ENCODE results near the gene PGBD5. TPM values are rescaled to one million over a fixed set of nuclear protein-coding genes. Genes with fewer than 3 reads are reported as not detected.

PGBD5 gene
- total RNA-seq, 1 donor from 2014 or later, result 2.0 TPM

DNA sequence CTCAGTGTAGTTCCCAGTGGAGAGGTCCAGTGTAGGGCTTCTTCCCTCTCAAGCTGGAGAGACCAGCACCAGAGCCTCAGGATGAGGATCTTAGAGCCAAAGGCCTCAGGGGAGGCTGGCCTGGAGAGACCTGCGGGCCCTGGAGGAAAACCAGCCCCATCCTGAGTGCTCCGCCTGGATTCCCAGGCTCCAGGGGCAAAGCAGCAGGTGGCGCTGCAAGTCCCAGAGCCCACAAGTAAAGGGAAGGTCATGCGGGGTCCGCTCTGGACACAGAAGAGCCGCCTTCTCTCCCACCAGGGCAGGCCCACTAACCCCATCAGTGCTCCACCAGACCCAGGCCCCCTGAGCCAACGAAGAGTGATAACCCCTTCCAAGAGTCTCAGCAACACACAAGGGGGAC, 22.7 kb downstream of the PGBD5 start:
- peaks cover 3% of the 10 kb centered on the region for H3K27me3 Mint-ChIP-seq (ENCODE audit: unreplicated experiment)
- no peak overlapping the region for H3K4me3 Mint-ChIP-seq (ENCODE audit: unreplicated experiment)
- peaks cover 7% of the 10 kb centered on the region for H3K4me1 Mint-ChIP-seq (ENCODE audit: unreplicated experiment)
- no peak overlapping the region for H3K27ac Mint-ChIP-seq (ENCODE audit: unreplicated experiment)
- no peaks in the 10 kb centered on the region for H3K9me3 Mint-ChIP-seq (ENCODE audit: unreplicated experiment)
- no peak for DNase-seq (ENCODE audit: low spot score)
- no peaks in the 10 kb centered on the region for H3K36me3 Mint-ChIP-seq (ENCODE audit: low read depth, unreplicated experiment)
- TF ChIP-seq CTCF (IDR thresholded peaks at IDR 0.05; ENCODE audit: unreplicated experiment), result no peak

DNA sequence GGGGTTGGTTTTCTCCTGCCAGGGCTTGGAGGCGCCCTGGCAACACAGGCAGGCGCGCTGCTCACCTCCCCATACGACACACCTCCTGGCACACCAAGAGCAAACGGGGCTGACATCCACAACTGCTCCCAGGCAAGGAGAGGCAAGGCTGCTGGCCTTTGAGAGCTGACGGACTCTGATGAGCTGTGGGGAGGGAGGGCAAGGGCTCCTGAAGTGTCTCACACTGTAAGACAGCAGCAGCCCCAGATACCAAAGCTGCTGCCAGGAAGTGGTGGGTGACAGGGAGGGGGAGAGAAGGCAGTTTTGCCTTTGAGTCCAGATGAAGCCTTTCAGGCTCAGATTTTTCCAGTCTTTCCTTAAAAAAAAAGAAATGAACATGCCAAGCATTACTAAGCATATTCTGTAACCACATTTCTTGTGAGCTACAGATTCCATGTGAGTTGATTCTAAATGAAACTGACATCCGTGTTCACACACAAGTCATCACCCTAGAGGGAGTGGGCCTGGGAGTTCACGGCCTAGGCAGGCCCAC, 24.3 kb downstream of the PGBD5 start:
- Mint-ChIP-seq H3K27me3 (ENCODE audit: unreplicated experiment) (peaks cover 3% of the 10 kb centered on the region), H3K4me3 (ENCODE audit: unreplicated experiment) (no peak overlapping the region), H3K4me1 (ENCODE audit: unreplicated experiment) (peaks cover 7% of the 10 kb centered on the region), H3K9me3 (ENCODE audit: unreplicated experiment) (no peaks in the 10 kb centered on the region), H3K36me3 (ENCODE audit: low read depth, unreplicated experiment) (no peaks in the 10 kb centered on the region), H3K27ac (ENCODE audit: unreplicated experiment) (no peak overlapping the region)
- no peak for DNase-seq (ENCODE audit: low spot score)
- TF ChIP-seq CTCF (IDR thresholded peaks at IDR 0.05; ENCODE audit: unreplicated experiment), result no peak

DNA sequence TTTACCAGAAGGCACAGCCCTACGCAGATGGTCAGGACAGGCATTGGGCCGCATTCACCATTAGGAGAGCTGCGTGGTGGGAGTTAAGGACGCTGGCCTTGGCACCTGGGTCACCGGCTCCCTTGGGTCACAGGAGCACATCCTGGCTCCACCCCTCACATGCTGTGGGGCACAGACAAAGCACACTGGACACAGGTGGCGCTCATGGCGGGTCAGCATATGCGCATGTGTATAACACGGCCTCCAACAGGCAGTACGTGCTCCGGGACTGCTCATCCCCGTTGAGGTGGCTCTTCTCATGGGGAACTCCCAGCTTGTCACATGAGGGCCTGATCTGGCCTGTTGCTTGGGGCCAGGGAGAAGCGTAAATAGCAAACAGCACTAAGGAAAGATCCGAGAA, 25.0 kb downstream of the PGBD5 start:
- peaks cover 7% of the 10 kb centered on the region for H3K4me1 Mint-ChIP-seq (ENCODE audit: unreplicated experiment)
- TF ChIP-seq CTCF (IDR thresholded peaks at IDR 0.05; ENCODE audit: unreplicated experiment), result no peak
- no peak for DNase-seq (ENCODE audit: low spot score)

DNA sequence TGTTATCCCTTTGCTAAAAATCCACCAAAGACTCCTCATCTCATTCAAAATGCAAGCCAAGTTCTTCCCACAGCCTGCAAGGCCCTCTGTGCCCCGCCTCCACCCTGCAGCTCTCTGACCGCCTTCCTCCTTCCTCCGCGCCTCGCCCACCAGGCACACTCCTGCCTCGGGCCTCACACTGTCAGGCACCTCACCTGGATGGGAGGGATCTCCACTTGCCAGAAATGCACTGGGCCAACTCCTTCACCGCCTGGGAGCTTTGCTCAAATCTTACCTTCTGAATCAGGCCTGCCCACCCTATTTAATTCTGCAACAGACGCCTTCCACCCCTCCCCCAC, 26.2 kb downstream of the PGBD5 start:
- no peak for TF ChIP-seq CTCF (IDR thresholded peaks at IDR 0.05; ENCODE audit: unreplicated experiment)

More for the DNA sequence above, 25.0 kb downstream of the PGBD5 start:
- Mint-ChIP-seq H3K27ac (ENCODE audit: unreplicated experiment) (no peak overlapping the region), H3K4me3 (ENCODE audit: unreplicated experiment) (no peak overlapping the region), H3K27me3 (ENCODE audit: unreplicated experiment) (peaks cover 3% of the 10 kb centered on the region), H3K36me3 (ENCODE audit: low read depth, unreplicated experiment) (no peaks in the 10 kb centered on the region), H3K9me3 (ENCODE audit: unreplicated experiment) (no peaks in the 10 kb centered on the region)

DNA sequence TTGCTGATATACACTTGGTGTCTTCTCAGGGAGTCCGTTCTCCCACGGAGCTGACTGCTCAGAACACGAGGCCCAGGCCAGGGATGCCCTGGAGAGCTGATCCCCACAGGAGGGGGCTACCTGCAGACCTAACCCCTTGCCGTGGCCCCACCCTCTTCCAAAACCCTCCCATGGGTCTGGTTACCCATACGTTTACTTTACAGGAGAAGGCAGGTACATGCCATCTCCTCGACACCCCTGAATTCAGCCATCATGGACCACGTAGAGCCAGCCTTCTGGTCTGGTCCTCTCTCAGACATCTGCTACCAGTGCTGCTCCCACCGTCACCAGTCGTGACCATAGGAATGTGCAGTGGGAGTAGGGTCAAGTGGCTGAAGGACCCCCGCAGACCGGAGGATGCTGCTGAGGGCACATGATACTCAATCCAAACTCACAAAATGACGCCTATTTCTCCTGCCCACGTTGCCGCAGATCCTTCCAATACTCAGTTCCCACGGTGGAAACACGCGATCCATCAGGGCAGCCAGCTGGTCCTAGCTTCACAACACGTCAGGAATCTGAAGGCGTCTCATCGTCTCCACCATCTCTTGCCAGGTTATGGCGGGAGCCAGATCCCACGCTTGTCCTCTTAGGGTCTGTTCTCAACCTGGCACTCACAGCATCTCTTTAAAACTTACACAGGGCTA, 26.7 kb downstream of the PGBD5 start:
- Mint-ChIP-seq H3K27me3 (ENCODE audit: unreplicated experiment) (peaks cover 3% of the 10 kb centered on the region), H3K4me3 (ENCODE audit: unreplicated experiment) (no peak overlapping the region), H3K27ac (ENCODE audit: unreplicated experiment) (no peak overlapping the region), H3K9me3 (ENCODE audit: unreplicated experiment) (no peaks in the 10 kb centered on the region), H3K36me3 (ENCODE audit: low read depth, unreplicated experiment) (no peaks in the 10 kb centered on the region), H3K4me1 (ENCODE audit: unreplicated experiment) (peaks cover 7% of the 10 kb centered on the region)
- DNase-seq (ENCODE audit: low spot score), result no peak
- no peak for TF ChIP-seq CTCF (IDR thresholded peaks at IDR 0.05; ENCODE audit: unreplicated experiment)

More for the DNA sequence above, 26.2 kb downstream of the PGBD5 start:
- peaks cover 7% of the 10 kb centered on the region for H3K4me1 Mint-ChIP-seq (ENCODE audit: unreplicated experiment)
- H3K36me3 Mint-ChIP-seq (ENCODE audit: low read depth, unreplicated experiment), result no peaks in the 10 kb centered on the region
- no peak for DNase-seq (ENCODE audit: low spot score)
- no peaks in the 10 kb centered on the region for H3K9me3 Mint-ChIP-seq (ENCODE audit: unreplicated experiment)
- H3K27ac Mint-ChIP-seq (ENCODE audit: unreplicated experiment), result no peak overlapping the region
- H3K27me3 Mint-ChIP-seq (ENCODE audit: unreplicated experiment), result peaks cover 3% of the 10 kb centered on the region
- H3K4me3 Mint-ChIP-seq (ENCODE audit: unreplicated experiment), result no peak overlapping the region

Measured in endothelial cell (in vitro differentiated cells).